HG02798 (cell line): ENCODE results near the gene BRCA2.

Source experiments
- ATAC-seq: cut with Tn5 transposase; IDR thresholded peaks from one replicate; pipeline ENCODE4 v1.9.1; 2021; ENCODE audit warnings: mild to moderate bottlenecking; ENCODE audit not compliant: unreplicated experiment, poor library complexity

The BRCA2 gene

GRCh38 chr13:32315238-32316027 lies at the start of gene BRCA2, which contains the start of gene ZAR1L:
BRCA2 (plus strand) TSS chr13:32315508; CDS start chr13:32316461, 953 bp downstream.
ZAR1L (minus strand) TSS chr13:32315363; CDS start chr13:32311925, 3,438 bp downstream.
- peak; percentile 96 for ATAC-seq

- ATAC-seq: no peak
Measured at GRCh38 chr13:32265726-32266125, 49.6 kb upstream of the BRCA2 start.

- ATAC-seq: no peak
Measured at GRCh38 chr13:32266130-32266529, 49.2 kb upstream of the BRCA2 start.

GRCh38 chr13:32267836-32268439 lies 47.4 kb upstream of the BRCA2 start:
- peak; percentile 97 for ATAC-seq

GRCh38 chr13:32272021-32272683 lies 43.2 kb upstream of the BRCA2 start:
- no peak for ATAC-seq

GRCh38 chr13:32277839-32278238 lies 37.5 kb upstream of the BRCA2 start:
- ATAC-seq: no peak

- ATAC-seq: peak; percentile 53
Measured at GRCh38 chr13:32278426-32278825, 36.9 kb upstream of the BRCA2 start.

GRCh38 chr13:32281096-32281495 lies 34.2 kb upstream of the BRCA2 start:
- no peak for ATAC-seq

- no peak for ATAC-seq
Measured at GRCh38 chr13:32282096-32282711, 33.1 kb upstream of the BRCA2 start.

GRCh38 chr13:32284927-32285632 lies 30.2 kb upstream of the BRCA2 start:
- no peak for ATAC-seq

- no peak for ATAC-seq
Measured at GRCh38 chr13:32285633-32285965, 29.7 kb upstream of the BRCA2 start.

- ATAC-seq: no peak
Measured at GRCh38 chr13:32297206-32297605, 18.1 kb upstream of the BRCA2 start.

- ATAC-seq: no peak
Measured at GRCh38 chr13:32298695-32299094, 16.6 kb upstream of the BRCA2 start.

- ATAC-seq: no peak
Measured at GRCh38 chr13:32299893-32300292, 15.4 kb upstream of the BRCA2 start.

GRCh38 chr13:32300406-32300805 lies 14.9 kb upstream of the BRCA2 start:
- no peak for ATAC-seq

GRCh38 chr13:32300920-32301319 lies 14.4 kb upstream of the BRCA2 start:
- no peak for ATAC-seq

- ATAC-seq: no peak
Measured at GRCh38 chr13:32302461-32302860, 12.8 kb upstream of the BRCA2 start.

- no peak for ATAC-seq
Measured at GRCh38 chr13:32305646-32306045, 9.7 kb upstream of the BRCA2 start.

- peak; percentile 11 for ATAC-seq
Measured at GRCh38 chr13:32309312-32310133, 5.8 kb upstream of the BRCA2 start.
